NCI-H1048 (cell line): Measurements from ENCODE around the gene GAL3ST2.
"Not testable (repeated sequence)": the region's sequence is repeated elsewhere in the genome, so short reads cannot be mapped to it uniquely, and the experiment has no call there.

Experiments used
- DNase-seq: peaks from one replicate; lab custom pipeline; 2025; lab: John Stamatoyannopoulos, UW

Gene GAL3ST2

DNA sequence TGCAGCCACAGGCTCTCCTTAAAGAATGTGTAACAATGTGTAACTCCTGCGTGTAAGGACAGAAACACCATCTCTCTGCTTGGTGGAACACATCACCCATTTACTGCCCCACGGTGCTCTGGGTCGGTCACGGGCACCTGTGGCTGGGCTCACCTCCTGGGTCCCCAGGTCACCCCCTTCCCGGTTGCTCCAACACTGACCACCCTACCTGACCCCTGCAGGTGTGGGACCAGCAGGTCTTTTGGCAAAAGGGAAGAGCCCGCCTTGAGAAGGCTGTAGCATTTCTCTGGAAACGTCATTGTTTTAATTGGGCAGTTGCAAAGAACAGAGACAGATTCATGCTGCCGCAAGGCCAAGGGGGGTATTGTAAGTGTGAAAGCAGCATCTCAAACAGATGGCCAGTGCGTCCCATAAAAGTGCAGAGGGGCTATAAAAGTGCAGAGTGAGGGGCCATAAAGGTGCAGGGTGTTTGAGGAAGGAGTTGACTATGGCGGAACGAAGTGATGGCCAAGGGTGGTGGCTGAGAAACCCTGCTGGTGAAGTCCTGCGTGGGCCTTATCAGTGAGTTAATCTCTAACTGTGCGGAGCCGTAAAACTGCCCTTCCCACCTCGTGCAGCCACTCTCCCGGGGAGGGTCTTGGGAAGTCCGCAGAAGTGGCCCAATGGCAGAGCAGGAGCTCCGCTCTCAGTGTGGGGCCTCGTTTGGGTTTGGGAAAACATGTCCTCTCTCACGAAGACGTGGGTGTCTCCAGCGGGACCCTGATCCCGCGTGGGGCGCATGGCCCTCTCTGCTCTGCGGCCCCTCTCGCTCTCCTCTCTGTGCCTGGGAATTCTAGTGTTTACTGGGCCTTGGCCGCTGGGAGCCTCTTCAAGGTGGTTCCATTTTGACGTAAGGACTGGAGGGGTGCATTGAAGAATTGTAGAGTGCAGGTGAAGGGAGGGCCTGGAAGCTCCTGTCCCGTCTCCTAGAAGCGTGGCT is 18.7 kb downstream of the GAL3ST2 start:
- DNase-seq: no peak

DNA sequence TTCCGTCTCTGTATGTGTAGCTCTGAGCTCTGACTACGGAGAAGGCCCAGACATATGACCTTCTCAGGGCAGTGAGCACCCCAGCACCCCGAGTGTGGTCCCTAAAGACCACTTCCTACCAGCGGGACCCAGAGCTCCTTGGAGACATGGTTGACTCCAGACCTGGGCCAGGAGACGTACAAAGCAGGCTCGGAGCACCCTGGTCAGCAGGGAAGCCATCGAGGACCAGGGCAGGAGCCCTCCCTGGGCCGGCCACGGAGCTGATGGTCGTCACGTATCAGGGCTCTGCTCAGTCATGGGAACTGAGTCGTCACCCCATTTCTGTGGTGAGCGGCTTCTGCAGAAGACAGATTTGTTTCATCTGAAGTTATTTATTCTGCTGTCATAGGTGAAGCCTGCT is 19.6 kb downstream of the GAL3ST2 start:
- DNase-seq: no peak

DNA sequence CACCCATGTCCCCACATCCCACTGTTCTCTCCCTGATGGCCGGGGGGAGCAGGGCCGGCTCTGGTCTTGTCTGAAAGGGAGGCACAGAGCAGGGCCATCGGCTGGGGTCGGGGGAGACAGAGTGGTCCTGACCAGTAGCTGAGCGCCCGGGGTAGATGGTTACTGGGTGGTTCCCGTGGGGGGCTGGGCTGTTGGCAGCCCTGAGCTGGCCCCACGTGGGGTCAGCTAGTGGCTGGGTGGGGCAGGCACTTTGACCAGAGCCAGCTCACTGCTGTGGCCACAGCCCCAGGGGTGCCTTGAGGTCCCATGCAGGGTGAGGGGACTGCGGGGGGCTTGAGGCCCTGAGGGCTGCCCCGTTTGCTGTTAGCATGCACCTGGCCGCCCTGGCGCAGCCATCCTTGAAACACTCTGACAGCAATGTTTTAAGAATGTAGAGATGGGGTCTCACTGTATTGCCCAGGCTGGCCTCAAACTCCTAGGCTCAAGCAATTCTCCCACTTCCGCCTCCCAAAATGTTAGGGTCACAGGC is 20.1 kb downstream of the GAL3ST2 start:
- DNase-seq: no peak

DNA sequence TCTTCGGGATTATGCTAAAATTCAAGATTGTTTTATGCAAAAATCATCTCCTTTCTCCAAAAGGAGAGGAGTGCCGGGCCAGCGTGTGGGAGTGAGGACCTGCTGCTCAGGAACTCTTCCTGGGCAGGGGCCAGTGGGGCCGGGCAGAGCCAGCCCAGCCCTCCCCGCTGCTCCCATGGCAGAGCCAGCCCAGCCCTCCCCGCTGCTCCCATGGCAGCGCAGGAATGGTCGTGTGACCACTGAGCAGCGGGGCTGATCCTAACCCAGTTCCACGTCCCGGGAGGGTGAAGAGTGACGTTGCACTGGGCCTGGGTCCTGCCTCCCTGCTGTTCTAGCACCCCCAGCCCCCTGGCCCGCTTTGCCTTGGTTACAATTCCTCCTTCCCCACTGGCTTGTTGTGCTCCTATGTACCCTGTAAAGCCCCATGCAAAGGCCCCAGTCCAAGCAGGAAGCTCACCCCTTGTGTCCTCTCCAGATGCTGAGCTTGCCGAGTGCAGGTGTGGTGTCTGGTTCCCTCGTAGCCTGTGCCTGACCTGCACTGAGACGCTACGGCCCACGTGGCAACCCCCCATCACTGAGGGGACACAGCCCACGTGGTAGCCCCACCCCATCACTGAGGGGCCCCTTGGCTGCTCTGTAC is 20.9 kb downstream of the GAL3ST2 start:
- no peak for DNase-seq

DNA sequence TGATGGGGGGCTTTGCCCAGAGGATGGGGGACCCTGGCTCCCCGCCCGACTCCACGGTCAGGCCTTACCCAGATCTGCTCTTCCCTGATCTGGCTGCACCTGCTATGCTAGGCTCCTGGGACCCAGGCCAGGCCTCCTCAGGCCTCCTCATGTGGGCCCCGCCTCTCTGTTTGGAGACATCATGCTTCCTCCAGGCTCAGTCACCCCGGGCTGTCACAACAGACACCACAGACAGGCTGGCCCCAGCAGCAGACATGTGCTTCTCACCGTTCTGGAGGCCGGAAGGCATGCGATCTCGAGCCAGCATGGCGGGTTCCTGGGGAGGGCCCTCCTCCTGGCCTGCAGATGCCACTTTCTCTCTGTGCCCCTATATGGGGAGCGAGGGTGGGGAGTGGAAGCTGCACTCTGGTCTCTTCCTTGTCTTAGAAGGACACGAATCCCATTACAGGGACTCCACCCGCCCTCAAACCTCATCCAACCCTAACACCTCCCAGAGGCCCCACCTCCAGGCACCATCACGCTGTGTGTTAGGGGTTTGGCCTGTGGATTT is 21.5 kb downstream of the GAL3ST2 start:
- no peak for DNase-seq

DNA sequence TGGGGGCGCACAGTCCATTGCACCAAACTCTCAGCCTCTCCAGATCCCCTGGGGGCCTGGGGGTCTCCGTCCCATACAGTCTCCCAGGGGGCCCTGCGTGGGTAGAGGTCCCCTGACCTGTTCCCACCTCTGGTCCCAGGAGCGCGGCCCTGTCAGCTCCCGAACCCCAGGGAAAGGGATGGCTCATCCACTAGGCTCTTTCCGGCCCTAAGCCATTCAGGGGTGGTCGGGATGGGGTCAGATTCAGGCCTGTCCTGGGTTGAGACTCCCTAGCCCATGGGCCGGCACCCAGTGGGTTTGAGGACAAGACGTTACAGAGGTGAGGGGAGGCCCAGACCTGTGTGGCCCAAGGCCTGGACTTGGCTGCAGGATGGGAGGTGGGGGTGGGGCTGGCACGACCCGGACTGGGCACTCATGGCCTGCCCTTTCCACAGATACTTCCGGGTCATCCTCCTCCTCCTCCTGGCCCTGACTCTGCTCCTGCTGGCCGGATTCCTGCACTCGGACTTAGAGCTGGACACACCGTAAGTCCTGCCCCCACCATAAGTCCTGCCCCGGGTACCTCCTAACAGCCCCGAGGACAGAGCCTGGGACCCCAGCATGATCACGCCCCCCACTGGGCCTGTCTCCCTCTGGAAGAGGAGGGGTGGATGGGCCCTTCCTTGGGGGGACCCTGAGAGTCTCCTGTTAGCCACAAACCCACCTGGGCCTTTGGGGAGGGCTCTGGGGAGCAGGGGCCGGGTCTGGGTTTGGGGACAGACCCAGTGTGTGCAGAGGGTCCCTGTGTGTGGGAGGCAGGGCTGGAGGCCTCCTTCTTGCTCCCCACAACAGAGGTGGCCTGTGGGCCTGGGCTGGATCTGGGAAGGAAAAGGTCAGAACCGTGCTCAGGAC is 22.3 kb downstream of the GAL3ST2 start:
- DNase-seq: no peak

DNA sequence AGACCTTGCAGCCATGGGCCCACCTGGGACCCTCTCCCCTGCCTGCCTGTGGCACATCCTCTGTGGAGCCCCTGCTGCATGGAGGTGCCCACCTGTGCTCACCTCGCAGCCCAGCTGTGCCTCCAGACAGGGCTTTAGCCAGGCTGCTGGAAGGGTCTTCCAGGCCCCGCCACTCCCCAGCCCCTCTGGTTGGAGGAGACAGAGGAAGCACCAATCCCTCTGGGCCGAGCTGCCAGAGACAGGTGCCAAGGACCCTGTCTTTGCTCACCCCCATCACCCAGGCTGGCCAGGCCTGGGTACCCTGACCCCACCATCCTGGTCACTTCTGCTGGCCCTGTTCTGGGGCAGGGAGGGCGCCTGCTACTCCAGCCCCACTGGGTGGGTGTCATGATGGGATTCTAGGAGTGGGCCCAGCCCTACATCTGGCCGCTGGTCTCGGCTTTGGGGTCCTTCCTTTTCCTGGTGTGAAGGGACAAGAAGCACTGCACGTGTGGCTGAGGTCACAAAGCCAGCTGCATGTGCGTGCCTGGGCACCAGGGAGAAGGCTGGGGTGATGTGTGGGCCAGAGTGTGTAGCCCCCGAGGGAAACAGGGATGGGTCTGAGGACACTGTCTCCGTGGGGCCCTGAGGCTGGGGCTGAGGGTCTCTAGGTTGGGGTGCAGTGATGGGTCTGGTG is 23.0 kb downstream of the GAL3ST2 start:
- DNase-seq: no peak

DNA sequence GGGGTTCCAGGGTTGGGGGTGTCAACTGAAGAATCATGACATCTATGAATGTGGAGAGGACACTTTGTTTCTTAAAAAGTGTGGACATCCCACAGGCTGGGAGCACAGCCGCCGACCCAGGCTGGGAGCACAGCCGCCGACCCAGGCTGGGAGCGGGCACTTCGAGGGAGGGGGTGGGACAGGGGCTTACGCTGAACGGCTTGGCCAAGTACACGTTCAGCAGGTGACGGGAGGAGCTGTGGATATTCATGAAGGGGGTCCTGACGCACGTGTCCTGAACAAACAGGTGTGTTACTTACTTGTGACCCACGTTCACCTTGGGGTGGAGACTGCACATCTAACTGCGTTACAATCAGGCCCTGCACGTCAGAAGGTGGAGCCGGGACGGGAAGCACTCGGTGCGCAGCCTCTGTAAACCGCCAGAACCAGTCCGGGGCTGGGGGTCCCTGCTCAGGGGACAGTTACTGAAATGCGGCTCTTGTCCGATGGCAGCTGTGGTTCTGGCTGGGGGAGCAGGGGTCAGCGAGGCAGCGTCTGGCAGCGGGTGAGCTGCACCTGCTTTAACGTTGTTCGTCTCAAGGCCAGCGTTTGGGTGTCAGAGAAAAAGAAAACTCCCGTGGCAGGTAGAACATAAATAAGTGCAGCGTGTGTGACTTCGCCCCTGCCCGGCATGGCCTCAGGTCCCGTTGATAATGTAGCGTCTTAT is 23.7 kb downstream of the GAL3ST2 start:
- DNase-seq: not testable (repeated sequence)

DNA sequence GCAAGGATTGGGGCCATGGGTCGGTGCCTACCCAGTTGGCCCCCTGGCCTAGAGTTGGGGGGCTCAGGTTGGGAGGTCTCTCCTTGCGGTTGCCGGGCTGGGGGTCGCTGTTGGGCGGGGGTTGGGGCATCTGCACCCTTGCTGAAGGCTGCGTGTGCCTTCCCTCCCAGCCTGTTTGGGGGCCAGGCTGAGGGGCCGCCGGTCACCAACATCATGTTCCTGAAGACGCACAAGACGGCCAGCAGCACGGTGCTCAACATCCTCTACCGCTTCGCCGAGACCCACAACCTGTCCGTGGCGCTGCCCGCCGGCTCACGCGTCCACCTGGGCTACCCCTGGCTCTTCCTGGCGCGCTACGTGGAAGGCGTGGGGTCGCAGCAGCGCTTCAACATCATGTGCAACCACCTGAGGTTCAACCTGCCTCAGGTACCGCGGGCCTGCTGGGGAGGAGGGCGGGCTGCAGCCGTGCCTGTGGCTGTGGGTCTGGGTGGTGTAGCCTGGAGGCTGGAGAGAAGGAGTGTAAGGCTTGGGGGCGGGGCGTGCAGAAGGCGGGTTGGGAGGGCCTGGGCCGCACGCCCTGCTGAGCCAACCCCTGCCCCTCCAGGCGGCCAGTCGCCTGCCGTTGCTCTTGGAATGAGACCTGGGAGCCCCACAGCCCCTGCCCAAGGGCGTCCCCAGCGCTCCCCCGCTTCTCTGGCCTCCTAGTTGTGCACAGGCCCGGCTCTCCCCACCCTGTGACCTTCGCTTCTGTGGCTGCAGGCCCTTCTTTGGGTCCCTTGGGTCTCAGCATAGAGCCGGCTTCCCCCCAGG is 25.2 kb downstream of the GAL3ST2 start:
- no peak for DNase-seq

DNA sequence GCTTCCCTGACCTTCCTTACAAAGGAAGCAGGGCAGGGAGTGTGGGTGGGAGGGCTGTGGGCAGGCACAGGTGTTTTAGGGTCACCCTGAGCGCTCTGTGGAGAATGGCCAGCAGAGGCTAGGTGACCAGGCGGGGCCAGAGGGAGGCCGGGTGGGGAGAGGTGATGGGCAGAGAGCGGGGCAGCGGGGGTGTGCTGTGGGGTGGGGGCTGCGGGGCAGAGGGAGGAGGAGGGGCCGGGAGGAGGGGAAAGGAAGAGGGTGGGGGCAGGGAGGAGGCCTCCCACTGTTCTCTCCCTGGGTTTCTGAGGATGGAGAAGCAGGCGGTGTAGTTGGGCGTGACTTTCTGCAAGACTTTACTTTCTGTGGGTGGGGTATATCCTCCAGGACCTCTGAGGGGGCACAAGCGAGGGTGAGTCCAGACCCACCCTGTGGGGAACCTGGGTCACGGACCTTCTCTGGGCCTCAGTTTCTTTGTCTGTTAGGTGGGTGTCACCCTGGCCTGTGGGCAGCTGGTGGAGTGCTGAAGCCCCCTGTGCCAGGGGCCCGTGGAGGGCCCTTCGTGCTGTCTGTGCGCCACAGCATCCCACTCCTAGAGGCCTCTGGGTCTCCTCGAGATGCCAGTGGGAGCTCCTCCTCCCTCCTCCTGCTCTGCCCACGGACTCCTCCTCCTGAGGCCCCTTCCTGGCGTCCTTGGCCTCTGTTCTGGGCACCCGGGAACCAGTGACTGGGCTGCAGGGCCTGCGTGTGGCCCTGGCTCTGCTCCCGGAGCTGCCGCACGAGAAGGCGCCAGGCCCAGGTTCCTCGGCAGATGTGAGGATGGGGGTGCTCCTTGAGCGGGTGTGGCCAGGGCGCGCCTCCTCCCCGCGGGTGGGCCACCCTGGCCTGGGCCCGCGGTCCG is 26.0 kb downstream of the GAL3ST2 start:
- DNase-seq: no peak

DNA sequence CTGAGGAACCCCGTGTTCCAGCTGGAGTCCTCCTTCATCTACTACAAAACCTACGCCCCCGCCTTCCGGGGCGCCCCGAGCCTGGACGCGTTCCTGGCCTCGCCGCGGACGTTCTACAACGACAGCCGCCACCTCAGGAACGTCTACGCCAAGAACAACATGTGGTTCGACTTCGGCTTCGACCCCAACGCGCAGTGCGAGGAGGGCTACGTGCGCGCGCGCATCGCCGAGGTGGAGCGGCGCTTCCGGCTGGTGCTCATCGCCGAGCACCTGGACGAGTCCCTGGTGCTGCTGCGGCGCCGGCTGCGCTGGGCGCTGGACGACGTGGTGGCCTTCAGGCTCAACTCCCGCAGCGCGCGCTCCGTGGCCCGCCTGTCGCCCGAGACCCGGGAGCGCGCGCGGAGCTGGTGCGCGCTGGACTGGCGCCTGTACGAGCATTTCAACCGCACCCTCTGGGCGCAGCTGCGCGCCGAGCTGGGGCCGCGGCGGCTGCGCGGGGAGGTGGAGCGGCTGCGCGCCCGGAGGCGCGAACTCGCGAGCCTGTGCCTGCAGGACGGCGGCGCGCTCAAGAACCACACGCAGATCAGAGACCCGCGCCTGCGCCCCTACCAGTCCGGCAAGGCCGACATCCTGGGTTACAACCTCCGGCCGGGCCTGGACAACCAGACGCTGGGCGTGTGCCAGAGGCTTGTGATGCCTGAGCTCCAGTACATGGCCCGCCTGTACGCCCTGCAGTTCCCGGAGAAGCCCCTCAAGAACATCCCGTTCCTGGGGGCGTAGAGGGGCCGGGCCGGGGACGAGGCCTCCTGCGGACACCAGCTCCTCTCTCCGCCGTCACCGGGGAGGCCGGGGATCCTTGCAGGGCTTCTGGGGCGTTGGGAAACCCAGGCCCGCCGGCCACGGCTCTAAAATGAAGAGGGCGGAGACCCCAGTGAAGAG is 27.0 kb downstream of the GAL3ST2 start:
- no peak for DNase-seq

DNA sequence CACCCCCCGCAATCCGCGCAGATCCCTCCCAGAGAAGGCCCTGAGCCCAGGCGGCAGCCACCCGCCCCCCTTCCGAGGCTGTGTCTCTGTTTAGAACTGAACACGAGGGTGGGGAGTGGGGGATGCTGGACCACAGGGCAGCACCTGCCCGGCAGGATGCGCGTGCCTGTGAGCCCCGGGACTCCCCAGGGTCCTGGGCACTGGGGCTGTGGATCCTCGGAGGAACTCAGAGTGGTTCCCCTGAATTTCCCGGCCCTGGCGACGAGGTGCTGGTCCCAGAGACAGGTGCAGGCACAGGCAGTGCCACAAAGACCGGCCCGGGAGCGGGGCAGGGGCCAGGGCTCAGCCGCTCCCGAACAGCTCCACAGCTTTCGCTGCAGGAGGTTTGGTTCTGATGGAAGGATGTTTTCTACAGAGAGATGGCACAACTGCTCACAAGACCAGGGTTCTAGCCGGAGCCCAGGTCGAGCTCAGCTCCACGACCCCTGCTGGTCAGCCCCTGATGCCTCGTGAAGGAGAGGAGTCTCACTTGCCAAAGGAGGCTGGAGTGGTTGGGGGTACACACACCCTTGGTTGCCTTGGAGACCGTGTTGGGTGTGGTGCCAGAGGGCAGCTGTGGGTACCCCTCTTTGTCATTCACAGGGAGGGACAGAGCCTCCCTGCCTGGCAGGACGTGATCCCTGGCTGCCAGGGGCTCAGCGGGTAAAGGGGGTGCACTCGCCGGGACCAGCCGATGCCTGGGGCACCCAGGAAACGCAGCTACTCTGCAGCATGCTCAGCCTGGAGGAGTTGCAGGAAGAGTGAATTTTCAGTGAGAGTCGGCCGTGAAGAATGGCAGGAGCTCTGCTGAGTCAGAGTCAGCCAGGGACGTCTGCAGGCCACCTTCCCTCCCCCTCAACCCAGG is 28.0 kb downstream of the GAL3ST2 start:
- no peak for DNase-seq

DNA sequence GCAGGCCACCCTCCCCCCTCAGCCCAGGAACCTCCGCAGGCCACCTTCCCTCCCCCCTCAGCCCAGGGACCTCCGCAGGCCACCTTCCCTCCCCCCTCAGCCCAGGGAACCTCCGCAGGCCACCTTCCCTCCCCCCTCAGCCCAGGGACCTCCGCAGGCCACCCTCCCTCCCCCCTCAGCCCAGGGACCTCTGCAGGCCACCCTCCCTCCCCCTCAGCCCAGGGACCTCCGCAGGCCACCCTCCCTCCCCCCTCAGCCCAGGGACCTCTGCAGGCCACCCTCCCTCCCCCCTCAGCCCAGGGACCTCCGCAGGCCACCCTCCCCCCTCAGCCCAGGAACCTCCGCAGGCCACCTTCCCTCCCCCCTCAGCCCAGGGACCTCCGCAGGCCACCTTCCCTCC is 29.6 kb downstream of the GAL3ST2 start:
- not testable (repeated sequence) for DNase-seq

DNA sequence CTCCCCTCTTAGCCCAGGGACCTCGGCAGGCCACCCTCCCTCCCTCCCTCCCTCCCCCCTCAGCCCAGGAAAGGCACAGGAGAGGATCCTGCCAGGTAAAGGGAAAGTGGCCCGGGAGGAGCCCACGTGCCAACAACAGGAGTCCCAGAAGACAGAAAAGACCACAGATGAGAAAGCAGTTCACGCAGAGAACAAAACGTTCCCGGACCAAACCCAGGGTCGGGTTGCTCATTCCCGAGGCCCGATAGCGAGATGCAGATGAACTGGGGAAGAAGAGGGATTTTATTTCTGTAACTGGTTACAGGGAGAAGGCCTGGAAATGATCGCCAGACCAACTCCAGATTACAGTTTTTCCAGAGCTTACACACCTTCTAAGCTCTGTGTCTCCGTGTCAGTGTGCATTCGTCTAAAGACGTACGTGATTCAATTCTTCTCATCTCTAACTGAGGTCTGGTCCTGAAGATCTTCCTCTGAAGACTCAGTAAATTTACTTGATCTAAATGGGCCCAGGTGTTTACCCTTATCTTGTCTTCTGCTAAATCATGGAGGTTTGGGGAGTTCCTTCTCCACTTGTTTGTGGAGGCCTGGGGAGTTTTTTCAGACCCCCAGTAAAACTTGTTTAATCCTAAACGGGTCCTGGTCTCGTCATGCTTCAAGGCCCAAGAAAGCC is 31.6 kb downstream of the GAL3ST2 start:
- no peak for DNase-seq

DNA sequence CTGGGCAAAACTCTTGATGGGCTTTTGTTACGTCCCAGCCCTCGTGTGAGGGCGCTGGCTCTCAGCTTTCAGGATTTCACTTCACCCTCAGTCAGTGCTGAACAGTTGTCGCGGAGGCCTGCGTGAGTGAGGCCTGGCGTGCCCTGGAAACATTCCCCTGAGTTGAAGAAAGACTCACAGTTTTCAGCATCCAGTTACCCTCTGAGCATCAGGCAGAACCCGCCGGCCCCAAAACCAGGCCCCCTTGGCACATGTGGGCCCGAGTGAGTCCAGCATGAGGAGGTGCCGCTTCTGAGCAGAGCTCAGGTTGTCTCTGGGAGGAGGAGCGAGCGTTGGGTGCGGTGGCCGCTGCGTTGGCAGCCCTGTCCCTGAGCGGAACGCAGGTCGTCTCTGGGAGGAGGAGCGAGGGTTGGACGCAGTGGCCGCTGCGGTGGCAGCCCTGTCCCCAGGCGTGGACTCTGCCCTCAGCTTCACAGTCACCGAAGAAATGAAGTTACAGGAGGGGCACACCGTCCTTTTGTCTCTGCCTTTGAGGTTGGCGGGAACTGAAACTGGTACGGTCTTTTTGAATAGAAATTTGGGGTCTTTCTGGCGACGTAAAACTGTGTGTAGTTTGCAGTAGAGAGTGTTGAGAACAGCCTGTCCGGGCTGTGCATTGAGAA is 32.2 kb downstream of the GAL3ST2 start, which contains the start of gene NEU4:
TSS of gene NEU4 (plus strand) at position 473 of the 662 bp plus-strand sequence. CDS start 5,292 bp downstream, outside the sequence.
- DNase-seq: no peak
